HEK293 (cell line): ENCODE measurements around the gene ALDH9A1.

Source experiments
- CTCF ChIA-PET: fragments of 350-600 bp; formaldehyde crosslinking; extraction: SDS; loops from one replicate; lab custom pipeline; 2021; ENCODE audit warnings: antibody characterized with exemption; lab: Yijun Ruan, JAX
- POLR2A ChIA-PET: fragments of 300-600 bp; formaldehyde crosslinking; extraction: SDS; loops from one replicate; lab custom pipeline; 2020; ENCODE audit warnings: antibody characterized with exemption, inconsistent platforms; lab: Yijun Ruan, JAX
- H3K27ac ChIP-seq: fragments of 200-500 bp; sonication (Bioruptor generic); 2 replicates; pipeline ENCODE4 v1.5.1; 2014; ENCODE audit warnings: low read depth, low read length, control low read depth, inconsistent platforms; ENCODE audit errors: extremely low read depth
- H3K36me3 ChIP-seq, 2 experiments: fragments of 200-500 bp in 1 of 2; sonication (Bioruptor generic) in 1 of 2; 1 replicate in 1 of 2; 2 replicates in 1 of 2; pipeline ENCODE4 v1.5.1; 2014 to 2017; ENCODE audit warnings: inconsistent platforms in 2 of 2, low read length in 2 of 2; ENCODE audit not compliant: control insufficient read depth in 2 of 2, insufficient read depth in 1 of 2
- H3K4me1 ChIP-seq: fragments of 200-500 bp; sonication (Bioruptor generic); 2 replicates; pipeline ENCODE4 v1.5.1; 2014; ENCODE audit warnings: mild to moderate bottlenecking, low read length, inconsistent platforms; ENCODE audit not compliant: control insufficient read depth, insufficient read depth
- H3K4me3 ChIP-seq: 2 replicates; pipeline ENCODE4 v1.5.1; 2011; ENCODE audit warnings: low read depth, mild to moderate bottlenecking, control low read depth, low read length, moderate library complexity
- H3K9me3 ChIP-seq: fragments of 200-500 bp; sonication (Bioruptor generic); 2 replicates; pipeline ENCODE4 v1.5.1; 2014; ENCODE audit warnings: low read depth, low read length, inconsistent platforms; ENCODE audit not compliant: control insufficient read depth, insufficient read depth
- ELK4 ChIP-seq: IDR thresholded peaks from 2 replicates; pipeline ENCODE4 v1.6.1; 2011; ENCODE audit warnings: mild to moderate bottlenecking, low read depth, low read length, borderline replicate concordance
- OSR2 ChIP-seq: fragments of 450-650 bp; formaldehyde crosslinking; IDR thresholded peaks from 2 replicates; pipeline ENCODE4 v1.5.1; 2016; ENCODE audit warnings: missing biosample characterization, missing genetic modification characterization
- PRDM4 ChIP-seq: fragments of 450-650 bp; formaldehyde crosslinking; IDR thresholded peaks from 2 replicates; pipeline ENCODE4 v1.5.1; 2017; ENCODE audit warnings: missing biosample characterization, missing genetic modification characterization
- ZBTB48 ChIP-seq: fragments of 450-650 bp; formaldehyde crosslinking; IDR thresholded peaks from 2 replicates; pipeline ENCODE4 v1.5.1; 2016; ENCODE audit warnings: missing biosample characterization, missing genetic modification characterization
- ZNF114 ChIP-seq: fragments of 450-650 bp; formaldehyde crosslinking; IDR thresholded peaks from 2 replicates; pipeline ENCODE4 v1.5.0; 2017; ENCODE audit warnings: missing biosample characterization, missing genetic modification characterization
- ZNF121 ChIP-seq: fragments of 450-650 bp; formaldehyde crosslinking; IDR thresholded peaks from 2 replicates; pipeline ENCODE4 v1.5.1; 2016; ENCODE audit warnings: missing biosample characterization, missing genetic modification characterization
- ZNF132 ChIP-seq: fragments of 450-650 bp; formaldehyde crosslinking; IDR thresholded peaks from 2 replicates; pipeline ENCODE4 v1.5.1; 2017; ENCODE audit warnings: missing biosample characterization, missing genetic modification characterization, borderline replicate concordance
- ZNF274 ChIP-seq, 2 experiments: fragments of 200-500 bp in 1 of 2; fragments of 450-650 bp in 1 of 2; sonication (Bioruptor generic) in 1 of 2; formaldehyde crosslinking in 1 of 2; IDR thresholded peaks; 2 replicates each; pipeline versions ENCODE4 v1.5.1 to v1.6.1; 2014 to 2016; ENCODE audit warnings: borderline replicate concordance in 1 of 2, inconsistent platforms in 1 of 2, low read length in 1 of 2, missing biosample characterization in 1 of 2, missing genetic modification characterization in 1 of 2
- ZNF513 ChIP-seq: fragments of 450-650 bp; IDR thresholded peaks from 2 replicates; pipeline ENCODE4 v1.5.1; 2018; ENCODE audit warnings: missing biosample characterization, missing genetic modification characterization
- ZNF692 ChIP-seq: fragments of 450-650 bp; formaldehyde crosslinking; IDR thresholded peaks from 2 replicates; pipeline ENCODE4 v1.5.1; 2016; ENCODE audit warnings: missing biosample characterization, missing genetic modification characterization
- ZNF776 ChIP-seq: fragments of 450-650 bp; formaldehyde crosslinking; IDR thresholded peaks from 2 replicates; pipeline ENCODE4 v1.5.0; 2017; ENCODE audit warnings: missing biosample characterization, missing genetic modification characterization, borderline replicate concordance
- ZNF837 ChIP-seq: fragments of 450-650 bp; formaldehyde crosslinking; IDR thresholded peaks from 2 replicates; pipeline ENCODE4 v1.5.1; 2016; ENCODE audit warnings: missing biosample characterization, missing genetic modification characterization
- TF ChIP-seq, protein P1 (sequence below): fragments of 450-650 bp; formaldehyde crosslinking; IDR thresholded peaks from 2 replicates; pipeline ENCODE4 v1.5.1; 2016; ENCODE audit warnings: missing biosample characterization, missing genetic modification characterization, borderline replicate concordance
- TF ChIP-seq, protein P2 (sequence below): fragments of 450-650 bp; formaldehyde crosslinking; IDR thresholded peaks from 2 replicates; pipeline ENCODE4; 2016; ENCODE audit warnings: missing biosample characterization, missing genetic modification characterization

ALDH9A1 gene

GRCh38 chr1:165680303-165680702, 18.1 kb downstream of the ALDH9A1 start (continued):
- TF ChIP-seq ZNF274 (IDR thresholded peaks at IDR 0.05; ENCODE audit: low read length) (no peak), ZNF274 (tag by site-specific recombination; IDR thresholded peaks at IDR 0.05; ENCODE audit: borderline replicate concordance) (no peak)

DNA sequence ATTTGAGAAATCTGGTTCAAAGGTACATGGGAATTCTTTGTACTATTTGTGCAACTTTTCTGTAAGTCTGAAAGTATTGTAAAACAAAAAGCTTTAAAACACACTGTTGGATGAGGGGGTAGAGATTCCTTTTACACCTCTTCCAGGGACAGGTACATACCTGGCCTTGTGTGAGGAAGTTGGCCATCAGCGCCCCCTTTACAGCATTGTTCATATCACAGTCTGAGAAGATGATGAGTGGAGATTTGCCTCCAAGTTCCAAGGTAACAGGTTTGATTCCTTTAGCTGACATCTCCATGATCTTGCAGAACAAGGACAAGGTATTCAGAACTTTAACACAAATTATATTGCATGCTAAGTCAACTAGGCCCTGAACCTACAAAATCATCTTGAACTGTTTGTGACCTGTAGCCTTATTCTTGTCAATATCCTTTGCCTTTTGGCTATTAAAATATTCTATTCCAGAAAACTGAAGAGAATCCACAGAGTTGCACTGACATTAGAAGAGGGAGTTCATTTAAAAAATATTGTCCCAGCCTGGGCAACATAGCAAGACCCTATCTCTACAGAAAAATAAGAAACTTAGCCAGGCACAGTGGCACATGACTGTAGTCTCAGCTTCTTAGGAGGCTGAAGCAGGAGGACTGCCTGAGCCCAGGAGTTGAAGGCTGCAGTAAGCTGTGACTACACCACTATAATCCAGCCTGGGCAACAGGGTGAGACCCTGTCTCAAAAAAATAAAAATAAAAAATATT, 18.9 kb downstream of the ALDH9A1 start:
- TF ChIP-seq ZNF121 (tag by site-specific recombination) (peak; percentile 51; the same call in 1 of the 2 replicates), ZNF837 (tag by site-specific recombination) (no peak)
- TF ChIP-seq, all 188 proteins: peak for 1
- H3K27ac ChIP-seq: no peak overlapping the region
- H3K4me3 ChIP-seq: no peak overlapping the region
- ChIA-PET CTCF (interaction anchor here (0.6 to 1.3 kb wide), 6 partner anchors 12 to 272 kb away, joined by 3 to 4 read pairs (median 3); no protein-coding TSS in a partner anchor), POLR2A (no interaction called here)
- H3K9me3 ChIP-seq: no peaks in the 10 kb centered on the region
- H3K36me3 ChIP-seq: peaks cover 24 to 81% of the 10 kb centered on the region in 2 experiments
- no peaks in the 10 kb centered on the region for H3K4me1 ChIP-seq

- Histone ChIP-seq H3K27ac (no peak overlapping the region), H3K36me3 (peaks cover 24 to 82% of the 10 kb centered on the region in 2 experiments)
- POLR2A ChIA-PET: no interaction called here
- TF ChIP-seq OSR2 (tag by site-specific recombination) (no peak), ZNF692 (tag by site-specific recombination) (no peak), PRDM4 (tag by site-specific recombination) (no peak), ZNF114 (tag by site-specific recombination) (no peak), ZNF513 (tag by site-specific recombination) (no peak), ZNF776 (tag by site-specific recombination) (no peak), ZNF132 (tag by site-specific recombination) (no peak), ZBTB48 (no peak), ELK4 (no peak)
- TF ChIP-seq, protein P1, sequence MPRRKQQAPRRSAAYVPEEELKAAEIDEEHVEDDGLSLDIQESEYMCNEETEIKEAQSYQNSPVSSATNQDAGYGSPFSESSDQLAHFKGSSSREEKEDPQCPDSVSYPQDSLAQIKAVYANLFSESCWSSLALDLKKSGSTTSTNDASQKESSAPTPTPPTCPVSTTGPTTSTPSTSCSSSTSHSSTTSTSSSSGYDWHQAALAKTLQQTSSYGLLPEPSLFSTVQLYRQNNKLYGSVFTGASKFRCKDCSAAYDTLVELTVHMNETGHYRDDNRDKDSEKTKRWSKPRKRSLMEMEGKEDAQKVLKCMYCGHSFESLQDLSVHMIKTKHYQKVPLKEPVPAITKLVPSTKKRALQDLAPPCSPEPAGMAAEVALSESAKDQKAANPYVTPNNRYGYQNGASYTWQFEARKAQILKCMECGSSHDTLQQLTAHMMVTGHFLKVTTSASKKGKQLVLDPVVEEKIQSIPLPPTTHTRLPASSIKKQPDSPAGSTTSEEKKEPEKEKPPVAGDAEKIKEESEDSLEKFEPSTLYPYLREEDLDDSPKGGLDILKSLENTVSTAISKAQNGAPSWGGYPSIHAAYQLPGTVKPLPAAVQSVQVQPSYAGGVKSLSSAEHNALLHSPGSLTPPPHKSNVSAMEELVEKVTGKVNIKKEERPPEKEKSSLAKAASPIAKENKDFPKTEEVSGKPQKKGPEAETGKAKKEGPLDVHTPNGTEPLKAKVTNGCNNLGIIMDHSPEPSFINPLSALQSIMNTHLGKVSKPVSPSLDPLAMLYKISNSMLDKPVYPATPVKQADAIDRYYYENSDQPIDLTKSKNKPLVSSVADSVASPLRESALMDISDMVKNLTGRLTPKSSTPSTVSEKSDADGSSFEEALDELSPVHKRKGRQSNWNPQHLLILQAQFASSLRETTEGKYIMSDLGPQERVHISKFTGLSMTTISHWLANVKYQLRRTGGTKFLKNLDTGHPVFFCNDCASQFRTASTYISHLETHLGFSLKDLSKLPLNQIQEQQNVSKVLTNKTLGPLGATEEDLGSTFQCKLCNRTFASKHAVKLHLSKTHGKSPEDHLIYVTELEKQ (tag by site-specific recombination): no peak
- TF ChIP-seq, protein P2, sequence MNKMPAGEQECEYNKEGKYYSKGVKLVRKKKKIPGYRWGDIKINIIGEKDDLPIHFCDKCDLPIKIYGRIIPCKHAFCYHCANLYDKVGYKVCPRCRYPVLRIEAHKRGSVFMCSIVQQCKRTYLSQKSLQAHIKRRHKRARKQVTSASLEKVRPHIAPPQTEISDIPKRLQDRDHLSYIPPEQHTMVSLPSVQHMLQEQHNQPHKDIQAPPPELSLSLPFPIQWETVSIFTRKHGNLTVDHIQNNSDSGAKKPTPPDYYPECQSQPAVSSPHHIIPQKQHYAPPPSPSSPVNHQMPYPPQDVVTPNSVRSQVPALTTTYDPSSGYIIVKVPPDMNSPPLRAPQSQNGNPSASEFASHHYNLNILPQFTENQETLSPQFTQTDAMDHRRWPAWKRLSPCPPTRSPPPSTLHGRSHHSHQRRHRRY: no peak
- TF ChIP-seq, all 188 proteins: peak for 0
- Histone ChIP-seq H3K4me1 (no peaks in the 10 kb centered on the region), H3K9me3 (no peaks in the 10 kb centered on the region), H3K4me3 (no peak overlapping the region)
- CTCF ChIA-PET: interaction anchor here (1.1 to 1.3 kb wide), 3 partner anchors 11 to 68 kb away, joined by 3 to 4 read pairs (median 3); no protein-coding TSS in a partner anchor
Measured at GRCh38 chr1:165678509-165678908, 19.9 kb downstream of the ALDH9A1 start.
